Measurements from ENCODE around the gene FOXP2.
A peak's percentile ranks its signal among the peaks of the same experiment; 100 is the strongest.
"Not testable (repeated sequence)": the region's sequence is repeated elsewhere in the genome, so short reads cannot be mapped to it uniquely, and the experiment has no call there.

Gene FOXP2

DNA sequence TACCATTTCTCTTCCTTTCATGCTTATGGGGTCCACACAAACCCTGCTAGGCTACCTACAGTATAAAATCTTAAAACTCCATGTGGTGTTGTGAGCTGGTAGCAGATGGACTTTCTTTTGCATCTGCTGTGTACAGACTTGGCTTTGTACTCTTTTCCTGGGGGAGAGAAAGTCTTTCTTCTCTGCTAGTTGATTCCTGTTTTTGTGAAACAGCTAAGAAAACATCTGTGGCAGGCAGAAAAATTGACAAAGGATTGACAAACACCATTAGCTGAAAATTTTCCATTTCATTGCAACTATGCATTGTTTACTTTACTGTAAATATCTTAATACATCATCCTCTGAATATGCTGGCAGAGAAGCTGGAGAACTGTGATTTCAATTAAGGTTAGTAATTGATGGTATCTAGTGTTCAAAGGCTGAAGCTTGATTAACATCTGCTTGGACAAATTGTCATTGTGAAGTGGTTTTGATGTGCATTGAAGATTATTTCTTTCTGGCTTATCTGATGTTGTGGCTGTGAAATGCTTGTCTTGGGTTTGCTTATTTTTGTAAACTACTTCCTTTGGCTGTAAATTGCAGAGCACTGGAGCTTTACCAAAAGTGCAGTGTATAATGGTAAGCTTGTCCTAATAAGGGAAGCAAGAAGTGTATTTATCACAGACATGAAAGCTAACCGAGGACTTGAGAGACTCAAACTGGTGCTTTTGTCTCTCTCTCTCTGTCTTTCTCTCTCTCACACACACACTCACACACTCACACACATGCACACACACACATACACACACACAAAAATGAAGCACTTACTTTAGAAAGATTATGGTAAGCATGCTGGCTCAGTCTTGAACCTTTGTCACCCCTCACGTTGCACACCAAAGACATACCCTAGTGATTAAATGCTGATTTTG lies at the start of gene FOXP2:
Gene FOXP2, plus strand, starts transcription at position 660 of the 908 bp plus-strand sequence. CDS start 11,697 bp downstream, outside the sequence.
- Histone ChIP-seq H3K9me3 (ENCODE audit: control insufficient read depth, low read length) (no peaks in the 10 kb centered on the region), H3K4me3 (ENCODE audit: low read length) (no peak within 1 kb of the TSS), H3K9ac (ENCODE audit: low read length) (peak within 1 kb of the TSS; percentile 15), H3K27me3 (ENCODE audit: control insufficient read depth, insufficient read depth, low read length) (peaks cover 11% of the 10 kb centered on the region), H3K4me1 (ENCODE audit: control insufficient read depth, insufficient read depth, low read length) (peaks cover 7% of the 10 kb centered on the region), H3K36me3 (ENCODE audit: control insufficient read depth, insufficient read depth, low read length) (no peaks in the 10 kb centered on the region)

- H3K9me3 ChIP-seq (ENCODE audit: control insufficient read depth, low read length), result no peaks in the 10 kb centered on the region
- no peaks in the 10 kb centered on the region for H3K36me3 ChIP-seq (ENCODE audit: control insufficient read depth, insufficient read depth, low read length)
- H3K27me3 ChIP-seq (ENCODE audit: control insufficient read depth, insufficient read depth, low read length), result no peaks in the 10 kb centered on the region
- H3K9ac ChIP-seq (ENCODE audit: low read length), result no peak overlapping the region
- H3K4me1 ChIP-seq (ENCODE audit: control insufficient read depth, insufficient read depth, low read length), result no peaks in the 10 kb centered on the region
- no peak overlapping the region for H3K4me3 ChIP-seq (ENCODE audit: low read length)
These were observed 48.8 kb upstream of the FOXP2 start for GRCh38 chr7:114365791-114366190.

DNA sequence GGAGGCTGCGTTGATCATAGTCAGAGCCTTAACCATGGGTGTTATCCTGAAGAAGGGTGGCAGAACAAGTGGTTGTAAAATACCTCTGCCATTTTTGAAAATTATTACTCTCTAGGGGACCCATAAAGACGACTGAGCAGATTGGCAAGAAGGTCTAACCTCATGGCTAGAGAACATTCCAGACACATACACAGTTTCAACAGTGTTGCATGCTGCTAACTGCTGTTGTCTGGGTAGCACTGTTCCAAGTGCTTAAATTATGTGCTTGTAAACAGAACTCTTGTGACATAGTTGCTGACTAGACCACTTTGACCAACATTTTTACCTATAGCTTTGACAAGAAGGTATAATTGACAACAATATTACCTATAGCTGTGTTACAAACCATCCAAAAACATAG lies 46.1 kb upstream of the FOXP2 start:
- Histone ChIP-seq H3K4me3 (ENCODE audit: low read length) (no peak overlapping the region), H3K9me3 (ENCODE audit: control insufficient read depth, low read length) (no peaks in the 10 kb centered on the region), H3K4me1 (ENCODE audit: control insufficient read depth, insufficient read depth, low read length) (no peaks in the 10 kb centered on the region), H3K27me3 (ENCODE audit: control insufficient read depth, insufficient read depth, low read length) (no peaks in the 10 kb centered on the region), H3K36me3 (ENCODE audit: control insufficient read depth, insufficient read depth, low read length) (no peaks in the 10 kb centered on the region), H3K9ac (ENCODE audit: low read length) (no peak overlapping the region)

DNA sequence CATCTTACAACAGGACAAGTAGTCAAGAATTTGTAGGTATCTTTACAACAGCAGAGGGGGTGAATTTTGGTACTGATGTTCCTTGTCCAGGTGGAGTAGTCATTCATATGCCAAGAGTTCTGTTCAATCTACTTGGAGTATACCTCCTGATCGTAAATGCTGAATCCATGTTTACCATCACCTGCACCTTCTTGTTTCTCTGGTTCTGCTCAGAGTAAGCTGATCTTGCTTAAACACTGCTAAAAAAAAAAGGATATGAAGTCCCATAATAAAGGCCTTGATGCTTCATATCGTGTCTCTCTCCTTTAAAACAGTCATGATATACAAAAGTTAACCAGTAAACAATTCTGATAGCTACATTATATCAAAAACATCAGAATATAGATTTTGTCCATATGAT lies 45.3 kb upstream of the FOXP2 start:
- no peak overlapping the region for H3K4me3 ChIP-seq (ENCODE audit: low read length)
- H3K4me1 ChIP-seq (ENCODE audit: control insufficient read depth, insufficient read depth, low read length), result no peaks in the 10 kb centered on the region
- H3K36me3 ChIP-seq (ENCODE audit: control insufficient read depth, insufficient read depth, low read length), result no peaks in the 10 kb centered on the region
- H3K9ac ChIP-seq (ENCODE audit: low read length), result no peak overlapping the region
- no peaks in the 10 kb centered on the region for H3K9me3 ChIP-seq (ENCODE audit: control insufficient read depth, low read length)
- H3K27me3 ChIP-seq (ENCODE audit: control insufficient read depth, insufficient read depth, low read length), result no peaks in the 10 kb centered on the region

- Histone ChIP-seq H3K36me3 (ENCODE audit: control insufficient read depth, insufficient read depth, low read length) (no peaks in the 10 kb centered on the region), H3K4me3 (ENCODE audit: low read length) (no peak overlapping the region), H3K4me1 (ENCODE audit: control insufficient read depth, insufficient read depth, low read length) (no peaks in the 10 kb centered on the region), H3K27me3 (ENCODE audit: control insufficient read depth, insufficient read depth, low read length) (no peaks in the 10 kb centered on the region), H3K9me3 (ENCODE audit: control insufficient read depth, low read length) (no peaks in the 10 kb centered on the region), H3K9ac (ENCODE audit: low read length) (no peak overlapping the region)
These were observed 42.0 kb upstream of the FOXP2 start for GRCh38 chr7:114372619-114373018.

GRCh38 chr7:114375907-114376306 lies 38.7 kb upstream of the FOXP2 start:
- no peak overlapping the region for H3K9ac ChIP-seq (ENCODE audit: low read length)
- no peaks in the 10 kb centered on the region for H3K4me1 ChIP-seq (ENCODE audit: control insufficient read depth, insufficient read depth, low read length)
- no peaks in the 10 kb centered on the region for H3K9me3 ChIP-seq (ENCODE audit: control insufficient read depth, low read length)
- no peaks in the 10 kb centered on the region for H3K27me3 ChIP-seq (ENCODE audit: control insufficient read depth, insufficient read depth, low read length)
- no peak overlapping the region for H3K4me3 ChIP-seq (ENCODE audit: low read length)
- no peaks in the 10 kb centered on the region for H3K36me3 ChIP-seq (ENCODE audit: control insufficient read depth, insufficient read depth, low read length)

GRCh38 chr7:114383946-114384345 lies 30.7 kb upstream of the FOXP2 start:
- H3K27me3 ChIP-seq (ENCODE audit: control insufficient read depth, insufficient read depth, low read length); H3K4me1 ChIP-seq (ENCODE audit: control insufficient read depth, insufficient read depth, low read length); H3K9me3 ChIP-seq (ENCODE audit: control insufficient read depth, low read length); H3K4me3 ChIP-seq (ENCODE audit: low read length); H3K36me3 ChIP-seq (ENCODE audit: control insufficient read depth, insufficient read depth, low read length); H3K9ac ChIP-seq (ENCODE audit: low read length): not testable (repeated sequence)

- H3K9me3 ChIP-seq (ENCODE audit: control insufficient read depth, low read length); H3K27me3 ChIP-seq (ENCODE audit: control insufficient read depth, insufficient read depth, low read length); H3K9ac ChIP-seq (ENCODE audit: low read length); H3K36me3 ChIP-seq (ENCODE audit: control insufficient read depth, insufficient read depth, low read length); H3K4me3 ChIP-seq (ENCODE audit: low read length); H3K4me1 ChIP-seq (ENCODE audit: control insufficient read depth, insufficient read depth, low read length): not testable (repeated sequence)
These were observed 30.3 kb upstream of the FOXP2 start for GRCh38 chr7:114384346-114384745.

DNA sequence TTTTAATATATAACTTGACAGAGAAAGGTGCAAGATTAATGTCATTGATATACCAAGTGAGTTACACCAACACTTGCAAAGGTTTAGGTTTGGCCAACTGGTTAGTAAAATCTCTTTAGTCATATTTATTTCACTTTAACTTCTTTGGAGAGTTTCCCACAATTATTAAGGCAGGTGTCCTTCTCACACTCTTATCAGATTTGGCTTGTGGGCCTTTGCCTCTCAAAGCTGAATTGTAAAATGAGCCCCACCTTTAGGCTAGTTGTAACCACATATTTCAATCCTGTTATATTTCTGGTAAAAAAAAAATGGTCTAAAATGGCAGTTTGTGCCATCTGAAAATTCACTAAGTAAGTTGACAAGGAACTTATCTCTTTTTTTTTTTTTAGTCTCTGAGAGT lies 26.6 kb upstream of the FOXP2 start:
- no peaks in the 10 kb centered on the region for H3K27me3 ChIP-seq (ENCODE audit: control insufficient read depth, insufficient read depth, low read length)
- no peaks in the 10 kb centered on the region for H3K36me3 ChIP-seq (ENCODE audit: control insufficient read depth, insufficient read depth, low read length)
- no peaks in the 10 kb centered on the region for H3K4me1 ChIP-seq (ENCODE audit: control insufficient read depth, insufficient read depth, low read length)
- H3K4me3 ChIP-seq (ENCODE audit: low read length), result no peak overlapping the region
- no peaks in the 10 kb centered on the region for H3K9me3 ChIP-seq (ENCODE audit: control insufficient read depth, low read length)
- H3K9ac ChIP-seq (ENCODE audit: low read length), result no peak overlapping the region

DNA sequence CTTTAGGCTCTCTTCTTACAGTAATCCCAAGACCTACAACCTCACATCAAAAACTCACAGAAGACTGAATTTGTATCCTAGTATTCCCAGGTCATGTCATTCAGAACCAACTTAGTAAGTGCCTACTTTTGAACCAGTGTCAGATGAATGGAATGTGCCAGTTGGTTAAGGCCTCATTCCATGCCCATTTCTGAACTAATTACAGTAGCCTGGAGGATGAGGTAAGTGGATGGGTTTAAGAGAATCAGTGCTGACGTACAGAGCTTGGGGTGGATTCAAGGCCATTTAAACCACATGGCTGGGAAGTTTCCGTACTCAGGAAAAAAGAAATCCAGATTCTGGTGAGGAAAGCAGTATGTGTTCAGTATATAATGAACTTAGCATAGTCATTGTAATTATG lies 21.9 kb upstream of the FOXP2 start:
- no peak overlapping the region for H3K9ac ChIP-seq (ENCODE audit: low read length)
- H3K4me3 ChIP-seq (ENCODE audit: low read length), result no peak overlapping the region
- H3K4me1 ChIP-seq (ENCODE audit: control insufficient read depth, insufficient read depth, low read length), result no peaks in the 10 kb centered on the region
- H3K27me3 ChIP-seq (ENCODE audit: control insufficient read depth, insufficient read depth, low read length), result no peaks in the 10 kb centered on the region
- H3K36me3 ChIP-seq (ENCODE audit: control insufficient read depth, insufficient read depth, low read length), result no peaks in the 10 kb centered on the region
- H3K9me3 ChIP-seq (ENCODE audit: control insufficient read depth, low read length), result no peaks in the 10 kb centered on the region

- no peaks in the 10 kb centered on the region for H3K9me3 ChIP-seq (ENCODE audit: control insufficient read depth, low read length)
- H3K36me3 ChIP-seq (ENCODE audit: control insufficient read depth, insufficient read depth, low read length), result no peaks in the 10 kb centered on the region
- H3K27me3 ChIP-seq (ENCODE audit: control insufficient read depth, insufficient read depth, low read length), result no peaks in the 10 kb centered on the region
- no peak overlapping the region for H3K9ac ChIP-seq (ENCODE audit: low read length)
- H3K4me1 ChIP-seq (ENCODE audit: control insufficient read depth, insufficient read depth, low read length), result no peaks in the 10 kb centered on the region
- no peak overlapping the region for H3K4me3 ChIP-seq (ENCODE audit: low read length)
These were observed 11.6 kb upstream of the FOXP2 start for GRCh38 chr7:114402876-114403635.

GRCh38 chr7:114405427-114405826 lies 9.2 kb upstream of the FOXP2 start:
- H3K4me3 ChIP-seq (ENCODE audit: low read length), result no peak overlapping the region
- no peaks in the 10 kb centered on the region for H3K27me3 ChIP-seq (ENCODE audit: control insufficient read depth, insufficient read depth, low read length)
- no peaks in the 10 kb centered on the region for H3K9me3 ChIP-seq (ENCODE audit: control insufficient read depth, low read length)
- no peak overlapping the region for H3K9ac ChIP-seq (ENCODE audit: low read length)
- H3K36me3 ChIP-seq (ENCODE audit: control insufficient read depth, insufficient read depth, low read length), result no peaks in the 10 kb centered on the region
- no peaks in the 10 kb centered on the region for H3K4me1 ChIP-seq (ENCODE audit: control insufficient read depth, insufficient read depth, low read length)

All from mucosa of stomach (tissue), 1 donor.